ENCODE results near the gene ZNF236.

- no peak for TF ChIP-seq CTCF (IDR thresholded peaks at IDR 0.05; ENCODE audit: insufficient read depth, low read length, poor library complexity, severe bottlenecking)
- no peak for TF ChIP-seq EZH2phosphoT487 (conservative IDR thresholded peaks at IDR 0.05; ENCODE audit: low read length)
These were observed 170.7 kb downstream of the ZNF236 start for GRCh38 chr18:76993085-76993382.

Data from SU-DHL-6 (cell line).